Measurements from ENCODE around the gene SYT17.

Gene SYT17

DNA sequence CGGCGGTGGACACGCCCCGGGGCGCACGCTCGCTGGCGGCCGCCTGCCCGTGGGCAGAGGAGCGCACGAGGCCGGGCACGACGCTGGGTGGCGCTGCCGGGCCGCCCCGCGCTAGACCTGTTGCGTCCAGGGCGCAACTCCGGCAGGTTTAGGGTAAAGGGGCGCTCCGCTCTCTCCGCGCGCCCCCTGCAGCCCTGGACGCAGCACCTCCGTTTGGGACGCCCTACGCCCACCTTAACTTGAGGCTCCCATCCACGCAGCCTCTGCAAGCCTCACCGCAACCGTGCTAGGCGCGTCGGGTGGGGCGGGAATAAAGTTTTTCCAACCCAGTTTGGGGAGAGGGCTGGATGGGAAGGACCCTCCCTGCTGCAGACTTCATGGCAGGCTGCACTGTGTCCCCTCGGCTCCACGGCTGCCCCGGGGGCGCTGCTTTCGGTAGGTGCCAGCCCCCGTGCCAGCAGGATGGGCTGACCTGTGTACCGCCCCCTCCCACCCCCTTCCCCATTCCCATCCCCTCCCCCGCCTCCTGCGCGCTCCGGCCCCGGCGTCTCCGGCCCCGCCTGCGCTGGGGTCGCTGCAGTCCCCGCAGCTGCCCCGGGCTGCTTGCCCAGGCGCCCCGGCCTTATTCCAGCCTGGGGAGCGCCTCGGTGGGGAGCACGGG is at the start of gene SYT17:
Gene SYT17 (plus strand): TSS at position 531 of the 661 bp plus-strand sequence. CDS start 407 bp downstream, outside the sequence.
- peak; percentile 62 for DNase-seq

DNA sequence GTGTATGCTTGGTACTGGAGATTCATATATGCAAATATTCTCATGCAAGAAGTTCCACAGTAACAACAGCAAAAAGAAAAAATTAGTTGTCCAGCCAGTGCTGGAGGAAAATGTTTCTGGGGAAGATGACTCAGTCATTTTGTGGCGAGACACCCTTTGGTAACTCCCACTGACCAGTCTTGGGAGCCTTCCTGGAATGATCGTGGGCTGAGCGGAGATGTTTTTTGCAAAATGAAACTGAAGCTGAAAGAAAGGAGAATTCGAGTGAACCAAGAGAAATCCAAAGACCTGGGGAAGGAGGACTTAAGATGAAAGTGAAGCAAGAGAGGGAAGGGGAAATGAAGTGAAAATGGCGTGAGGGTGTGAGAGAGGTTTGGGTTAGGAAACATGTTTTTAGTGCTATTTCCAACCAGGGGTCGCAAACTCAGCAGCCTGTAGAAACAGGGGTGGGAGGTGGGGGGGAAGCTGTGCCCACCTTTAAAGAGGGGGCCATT is 49.1 kb upstream of the SYT17 start:
- DNase-seq = no peak

DNA sequence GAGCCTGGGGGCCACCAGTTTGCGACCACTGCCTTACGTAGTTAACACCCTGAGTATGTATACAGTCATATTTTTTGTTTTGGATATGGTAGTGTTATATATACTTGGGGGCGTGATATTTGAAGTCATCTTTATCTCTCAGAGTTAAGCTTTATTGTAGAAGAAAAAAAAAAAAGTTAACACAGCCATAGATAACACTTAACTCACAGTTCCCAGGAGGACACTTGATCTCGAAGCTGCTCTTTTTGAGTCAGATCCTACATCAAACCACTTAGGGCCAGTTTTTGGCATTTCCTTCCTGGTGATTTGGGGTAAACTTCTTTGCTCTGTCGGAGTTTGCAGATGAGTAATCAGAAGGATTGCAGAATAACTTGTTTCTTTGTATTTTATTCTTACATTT is 48.5 kb upstream of the SYT17 start:
- no peak for DNase-seq

- no peak for DNase-seq
These were observed 44.4 kb upstream of the SYT17 start for GRCh38 chr16:19123535-19124178.

DNA sequence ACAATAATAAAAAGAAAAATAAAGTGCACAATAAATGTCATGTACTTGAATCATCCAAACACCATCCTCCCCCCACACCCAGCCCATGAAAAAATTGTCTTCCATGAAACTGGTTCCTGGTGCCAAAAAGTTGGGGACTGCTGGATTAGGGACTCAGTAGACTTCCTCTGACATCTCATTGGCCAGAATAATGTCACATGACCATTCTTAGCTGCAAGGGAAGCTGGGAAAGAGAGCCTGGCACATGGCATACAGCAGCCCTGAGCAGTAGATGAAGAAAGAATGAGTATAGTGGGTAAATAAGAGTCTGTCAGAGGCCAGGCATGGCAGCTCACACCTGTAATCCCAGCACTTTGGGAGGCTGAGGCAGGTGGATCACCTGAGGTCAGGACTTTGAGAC is 41.7 kb upstream of the SYT17 start:
- no peak for DNase-seq

GRCh38 chr16:19127205-19127604 is 40.8 kb upstream of the SYT17 start:
- DNase-seq = no peak

DNA sequence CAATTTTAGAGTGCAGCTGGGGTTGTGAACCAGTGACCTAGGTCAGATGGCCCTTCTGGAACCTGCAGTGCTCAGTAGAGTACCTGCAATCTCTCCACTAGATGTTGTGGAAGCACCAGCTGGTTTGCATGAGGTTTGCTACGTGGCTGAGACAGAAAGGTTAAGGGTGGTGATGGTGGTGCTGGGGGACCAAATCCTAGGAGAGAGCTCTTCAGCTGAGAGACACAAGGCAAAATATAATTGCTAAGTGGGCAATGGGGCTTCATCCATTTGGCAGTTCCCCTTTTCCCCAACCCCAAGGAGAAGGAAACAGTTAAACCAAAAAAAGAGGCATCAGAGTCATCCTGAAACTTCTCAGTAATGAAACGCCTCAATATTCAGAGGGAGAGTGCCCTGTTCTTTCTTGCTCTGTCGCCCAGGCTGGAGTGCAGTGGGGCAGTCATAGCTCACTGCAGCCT is 40.3 kb upstream of the SYT17 start:
- no peak for DNase-seq

DNA sequence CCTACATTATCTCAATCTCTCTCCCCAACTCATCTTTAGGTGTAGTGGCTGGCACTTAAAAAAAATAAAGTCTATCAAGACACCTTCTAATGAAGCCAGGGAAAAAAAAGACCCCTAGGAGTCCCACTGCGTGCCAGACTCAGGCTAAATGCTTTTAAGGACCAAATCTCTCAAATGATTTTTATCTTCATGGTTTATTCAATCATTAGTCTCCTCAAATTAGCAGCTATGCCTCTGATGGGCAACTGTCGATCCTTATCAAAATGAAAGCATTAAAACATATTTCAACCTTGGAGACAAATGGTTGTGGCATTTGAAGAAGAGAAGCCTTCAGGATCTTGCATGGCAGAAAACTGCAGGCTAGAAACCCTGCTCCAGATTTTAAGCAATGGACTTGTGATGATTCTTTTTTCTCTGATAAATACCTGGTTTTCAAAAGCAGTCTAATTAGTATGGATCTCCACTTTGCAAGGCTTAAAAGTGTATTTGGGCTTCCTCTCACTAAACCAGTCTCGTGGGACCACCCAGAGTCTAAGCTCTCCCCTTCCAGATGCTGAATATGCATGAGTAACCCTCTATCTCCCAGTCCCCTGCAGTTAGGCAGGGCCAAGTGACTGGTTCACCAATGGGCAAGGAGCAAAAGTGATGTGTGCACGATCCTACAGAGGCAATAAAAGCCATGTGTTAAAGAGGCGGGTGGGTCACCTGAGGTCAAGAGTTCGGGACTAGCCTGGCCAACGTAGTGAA is 39.4 kb upstream of the SYT17 start:
- no peak for DNase-seq

- DNase-seq = no peak
These were observed 37.7 kb upstream of the SYT17 start for GRCh38 chr16:19130385-19130784.

DNA sequence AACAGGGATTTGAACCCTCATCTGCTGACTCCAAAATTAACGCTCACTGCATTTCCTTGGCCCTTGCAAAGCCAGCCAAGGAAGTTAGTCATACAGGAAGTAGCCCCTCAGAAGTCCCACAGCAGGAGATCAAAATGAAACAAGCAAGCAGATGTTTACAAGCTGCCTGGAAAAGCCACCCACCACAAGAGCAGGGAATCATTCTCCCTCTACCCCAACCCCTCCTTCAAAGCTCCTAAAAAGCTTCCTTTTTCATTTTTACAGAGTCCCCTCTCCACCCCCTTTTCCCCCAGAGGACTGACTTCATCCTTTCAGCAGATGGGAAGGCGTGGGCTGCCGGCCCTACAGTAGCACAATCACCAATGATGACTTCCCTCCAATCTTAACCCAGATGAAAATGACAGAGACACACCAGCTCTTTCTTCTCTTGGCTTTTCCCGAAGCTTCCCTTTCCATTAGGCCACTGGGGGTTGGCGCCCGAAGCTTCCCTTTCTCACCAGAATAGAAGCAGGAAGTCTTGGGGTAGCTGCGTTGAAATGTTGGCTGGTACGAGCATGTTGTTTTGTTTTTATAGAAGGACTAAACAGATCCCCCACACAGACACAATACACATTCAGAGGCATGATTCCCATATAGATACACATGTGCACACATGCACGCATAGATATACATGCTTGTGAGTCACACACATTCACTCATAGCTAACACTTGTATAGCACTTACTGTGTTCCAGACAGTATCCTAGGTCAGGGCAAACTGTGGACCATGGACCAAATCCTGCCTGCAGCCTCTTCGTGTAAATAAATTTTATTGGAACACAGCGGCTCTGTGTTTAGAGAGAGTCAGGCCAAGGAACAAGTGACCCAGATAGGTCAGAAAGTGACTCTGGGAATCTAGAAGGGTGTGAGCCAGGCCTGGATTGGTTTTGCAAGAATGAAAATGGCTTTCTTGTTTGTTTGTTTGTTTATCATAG is 36.9 kb upstream of the SYT17 start:
- peak; percentile 24 for DNase-seq

DNA sequence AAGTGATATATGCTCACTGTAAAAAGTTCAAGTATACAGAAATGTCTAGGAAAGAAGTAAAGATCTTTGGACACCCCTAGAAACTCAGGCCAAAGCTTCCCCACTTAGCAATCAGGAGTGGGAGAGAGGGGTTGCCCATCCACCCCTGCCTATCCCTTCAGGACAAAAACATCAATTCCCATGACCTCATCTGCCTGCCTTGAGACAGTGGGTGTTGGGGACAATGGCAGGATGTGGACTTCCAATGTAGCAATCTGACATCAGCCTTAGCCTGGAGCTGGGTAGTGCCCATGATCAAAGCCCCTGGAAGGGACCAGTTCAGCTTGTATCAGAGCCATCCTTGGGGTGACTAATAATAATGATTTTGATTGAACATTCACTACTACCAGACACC is 36.2 kb upstream of the SYT17 start:
- DNase-seq = no peak

- DNase-seq = no peak
These were observed 35.8 kb upstream of the SYT17 start for GRCh38 chr16:19132255-19132654.

GRCh38 chr16:19132898-19133297 is 35.1 kb upstream of the SYT17 start:
- no peak for DNase-seq

DNA sequence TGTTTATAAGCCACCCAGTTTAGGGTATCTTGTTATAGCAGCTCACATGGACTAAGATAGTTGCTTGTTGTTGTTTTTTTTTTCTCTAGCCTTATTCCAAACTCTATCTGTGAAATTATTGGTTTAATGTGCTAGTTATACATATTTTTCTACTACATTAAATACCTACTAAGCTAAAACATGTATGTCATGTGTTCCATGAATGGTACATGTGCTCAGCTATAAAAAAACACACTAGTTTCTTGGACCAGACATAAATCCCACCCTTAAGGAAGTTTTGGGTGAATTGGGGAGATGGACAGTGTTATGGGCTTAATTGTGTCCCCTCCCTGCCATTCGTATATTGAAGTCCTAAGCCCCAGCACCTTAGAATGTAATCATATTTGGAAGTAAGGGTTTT is 34.4 kb upstream of the SYT17 start:
- no peak for DNase-seq

GRCh38 chr16:19135201-19135842 is 32.7 kb upstream of the SYT17 start:
- DNase-seq = no peak

- peak; percentile 10 for DNase-seq
These were observed 32.1 kb upstream of the SYT17 start for GRCh38 chr16:19135896-19136438.

DNA sequence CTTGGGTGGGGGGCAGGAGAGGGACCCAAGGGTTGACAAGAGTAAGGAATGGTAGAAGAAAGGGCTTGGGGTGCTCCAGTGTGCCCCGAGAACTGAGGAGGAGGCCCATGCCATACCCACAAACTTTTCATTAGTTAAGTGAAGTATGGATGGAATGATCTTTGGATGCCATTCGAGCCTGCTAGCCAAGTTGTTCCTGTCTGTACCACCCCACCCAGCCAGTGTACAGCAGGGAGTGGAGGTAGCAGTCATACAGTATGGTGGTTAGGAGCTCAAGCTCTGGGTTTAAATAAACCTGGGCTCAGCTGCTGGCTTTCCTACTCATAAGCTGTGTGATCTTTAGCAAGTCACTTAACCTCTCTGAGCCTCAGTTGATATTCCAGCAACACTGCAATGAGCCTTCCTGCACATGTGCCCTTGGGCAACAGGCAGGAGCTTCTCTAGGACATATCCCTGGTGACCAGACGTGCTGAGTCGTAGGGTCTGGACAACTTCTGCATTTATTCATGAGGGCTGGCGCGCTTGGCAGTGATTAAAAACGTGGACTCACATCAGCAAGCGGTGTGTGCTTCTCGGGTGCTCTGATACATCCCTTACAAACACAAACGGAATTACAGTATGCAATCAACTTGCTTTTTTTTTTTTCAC is 31.4 kb upstream of the SYT17 start:
- DNase-seq = no peak

- peak; percentile 14 for DNase-seq
These were observed 30.6 kb upstream of the SYT17 start for GRCh38 chr16:19137201-19138128.

- no peak for DNase-seq
These were observed 29.4 kb upstream of the SYT17 start for GRCh38 chr16:19138601-19139000.

All from DMS79 treated with DMSO at 0.1 percent for 48 hours (cell line).